SU-DHL-6 (cell line): ENCODE results near the gene ATP1B3.

Source experiments
- H2AFZ ChIP-seq: fragments of 200-600 bp; sonication (generic); 2 replicates; pipeline ENCODE4 v1.6.1; 2014; ENCODE audit warnings: low read depth, mild to moderate bottlenecking, moderate library complexity, mixed read lengths, antibody characterized with exemption, low read length; ENCODE audit not compliant: severe bottlenecking
- H3F3A ChIP-seq: fragments of 200-600 bp; shearing (Covaris generic); 2 replicates; pipeline ENCODE4 v1.6.0; 2016; ENCODE audit warnings: antibody characterized with exemption, mild to moderate bottlenecking; ENCODE audit not compliant: insufficient read depth
- H3K27ac ChIP-seq: fragments of 200-600 bp; sonication (generic); 2 replicates; pipeline ENCODE4 v1.5.1; 2016; ENCODE audit warnings: low read depth, mild to moderate bottlenecking, low read length, moderate library complexity, mixed read lengths
- H3K27me3 ChIP-seq: fragments of 200-600 bp; sonication (generic), shearing (Covaris generic); 2 replicates; pipeline ENCODE4 v1.6.0; 2014; ENCODE audit warnings: mild to moderate bottlenecking, low read length
- H3K36me3 ChIP-seq: fragments of 200-600 bp; sonication (generic); 2 replicates; pipeline ENCODE4 v1.6.1; 2014; ENCODE audit warnings: mild to moderate bottlenecking, low read length, mixed read lengths
- H3K4me2 ChIP-seq: fragments of 300-600, 200-600 bp; shearing (Covaris generic), sonication (generic); 2 replicates; pipeline ENCODE4 v1.6.0; 2014; ENCODE audit warnings: low read length, low read depth, mild to moderate bottlenecking; ENCODE audit not compliant: poor library complexity, severe bottlenecking
- H3K4me3 ChIP-seq: fragments of 200-600 bp; sonication (generic); 2 replicates; pipeline ENCODE4 v1.5.1; 2014; ENCODE audit warnings: antibody characterized with exemption, low read length, mild to moderate bottlenecking, mixed read lengths; ENCODE audit not compliant: insufficient read depth, poor library complexity, severe bottlenecking
- H3K79me2 ChIP-seq: fragments of 200-600 bp; sonication (generic); 2 replicates; pipeline ENCODE4 v1.6.1; 2014; ENCODE audit warnings: mild to moderate bottlenecking, low read length, moderate library complexity; ENCODE audit not compliant: insufficient read depth
- H3K9ac ChIP-seq: fragments of 200-600 bp; sonication (generic); 2 replicates; pipeline ENCODE4 v1.7.0; 2014; ENCODE audit warnings: mild to moderate bottlenecking, low read length
- H3K9me2 ChIP-seq: fragments of 200-600 bp; sonication (generic); replicated peaks from 2 replicates; pipeline ENCODE4 v1.6.1; 2014; ENCODE audit warnings: low read length; ENCODE audit not compliant: insufficient read depth
- H3K9me3 ChIP-seq: fragments of 200-600 bp; sonication (generic); 2 replicates; pipeline ENCODE4 v1.6.1; 2014; ENCODE audit warnings: low read length, mixed read lengths; ENCODE audit not compliant: insufficient read depth
- H4K20me1 ChIP-seq: fragments of 200-600 bp; sonication (generic); 2 replicates; pipeline ENCODE4 v1.6.1; 2014; ENCODE audit warnings: low read depth, mild to moderate bottlenecking, antibody characterized with exemption, low read length, moderate library complexity, mixed read lengths
- CTCF ChIP-seq: fragments of 200-600 bp; sonication (generic); IDR thresholded peaks from one replicate; pipeline ENCODE4 v1.5.1; 2017; ENCODE audit warnings: antibody characterized with exemption, mild to moderate bottlenecking, low read length, moderate library complexity; ENCODE audit not compliant: insufficient read depth, poor library complexity, severe bottlenecking
- EZH2phosphoT487 ChIP-seq: fragments of 200-600 bp; sonication (generic), shearing (Covaris generic); conservative IDR thresholded peaks from 2 replicates; pipeline ENCODE4 v1.6.1; 2018; ENCODE audit warnings: mild to moderate bottlenecking, antibody characterized with exemption, low read length, moderate library complexity, mixed read lengths

Gene ATP1B3

GRCh38 chr3:141928631-141929270, 52.3 kb downstream of the ATP1B3 start:
- H3K27me3 ChIP-seq = no peaks in the 10 kb centered on the region
- no peaks in the 10 kb centered on the region; the same call in 1 of the 2 replicates for H3F3A ChIP-seq
- no peaks in the 10 kb centered on the region for H4K20me1 ChIP-seq
- H3K9me3 ChIP-seq = no peaks in the 10 kb centered on the region
- no peak overlapping the region for H2AFZ ChIP-seq
- H3K36me3 ChIP-seq = peaks cover 1% of the 10 kb centered on the region; the same call in 1 of the 2 replicates
- H3K4me2 ChIP-seq = no peak overlapping the region
- no peak overlapping the region for H3K9ac ChIP-seq
- H3K27ac ChIP-seq = no peak overlapping the region
- no peak for TF ChIP-seq EZH2phosphoT487
- no peak for TF ChIP-seq CTCF
- H3K79me2 ChIP-seq = no peaks in the 10 kb centered on the region
- H3K9me2 ChIP-seq = no peaks in the 10 kb centered on the region
- no peak overlapping the region for H3K4me3 ChIP-seq

DNA sequence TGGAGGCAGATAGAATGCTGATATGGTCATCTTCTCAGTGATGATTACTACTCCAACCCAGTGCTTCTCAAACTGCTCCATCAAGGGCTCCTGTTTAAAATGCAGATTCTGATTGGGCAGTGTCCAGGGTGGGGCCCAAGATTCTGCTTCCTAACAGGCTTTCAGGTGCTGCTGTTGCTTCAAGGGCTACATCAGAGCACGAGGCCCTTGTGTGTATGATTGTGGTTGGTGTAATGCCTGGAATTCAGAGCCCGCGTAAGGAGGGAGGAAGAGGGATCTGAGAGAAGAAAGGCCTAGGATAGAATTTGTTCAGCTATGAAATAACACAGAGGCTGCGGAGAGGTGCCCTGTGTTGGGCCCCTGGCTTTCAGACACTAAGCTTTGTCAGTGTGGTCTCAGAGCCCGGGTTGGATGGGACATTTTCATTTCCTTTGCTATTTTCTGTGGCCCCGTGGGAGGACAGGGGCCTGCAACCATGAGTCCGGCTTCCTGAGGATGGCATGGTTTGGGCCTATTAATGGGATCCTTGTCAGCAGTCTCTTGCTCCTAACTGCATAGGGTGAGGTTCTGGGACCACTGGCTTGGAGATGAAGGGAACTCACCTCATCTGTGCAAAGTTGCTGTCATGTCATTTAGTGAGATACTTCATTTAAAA, 53.0 kb downstream of the ATP1B3 start:
- no peak overlapping the region for H3K4me3 ChIP-seq
- no peaks in the 10 kb centered on the region for H4K20me1 ChIP-seq
- no peak overlapping the region for H2AFZ ChIP-seq
- H3K79me2 ChIP-seq = no peaks in the 10 kb centered on the region
- no peak overlapping the region for H3K4me2 ChIP-seq
- no peaks in the 10 kb centered on the region; the same call in 1 of the 2 replicates for H3F3A ChIP-seq
- H3K36me3 ChIP-seq = no peaks in the 10 kb centered on the region
- no peaks in the 10 kb centered on the region for H3K9me2 ChIP-seq
- no peak for TF ChIP-seq CTCF
- no peaks in the 10 kb centered on the region for H3K27me3 ChIP-seq
- H3K9me3 ChIP-seq = no peaks in the 10 kb centered on the region
- H3K9ac ChIP-seq = no peak overlapping the region
- no peak overlapping the region for H3K27ac ChIP-seq

GRCh38 chr3:141930801-141931200, 54.4 kb downstream of the ATP1B3 start:
- Histone ChIP-seq H3K4me3 (no peak overlapping the region), H3F3A (no peaks in the 10 kb centered on the region; the same call in 1 of the 2 replicates), H3K79me2 (no peaks in the 10 kb centered on the region), H3K9me2 (no peaks in the 10 kb centered on the region), H3K9me3 (no peaks in the 10 kb centered on the region), H3K9ac (no peak overlapping the region), H3K27me3 (no peaks in the 10 kb centered on the region), H3K36me3 (no peaks in the 10 kb centered on the region), H3K4me2 (no peak overlapping the region), H4K20me1 (no peaks in the 10 kb centered on the region), H3K27ac (no peak overlapping the region), H2AFZ (no peak overlapping the region)
- no peak for TF ChIP-seq EZH2phosphoT487
- no peak for TF ChIP-seq CTCF
